ENCODE results near the gene ITLN1.

DNA sequence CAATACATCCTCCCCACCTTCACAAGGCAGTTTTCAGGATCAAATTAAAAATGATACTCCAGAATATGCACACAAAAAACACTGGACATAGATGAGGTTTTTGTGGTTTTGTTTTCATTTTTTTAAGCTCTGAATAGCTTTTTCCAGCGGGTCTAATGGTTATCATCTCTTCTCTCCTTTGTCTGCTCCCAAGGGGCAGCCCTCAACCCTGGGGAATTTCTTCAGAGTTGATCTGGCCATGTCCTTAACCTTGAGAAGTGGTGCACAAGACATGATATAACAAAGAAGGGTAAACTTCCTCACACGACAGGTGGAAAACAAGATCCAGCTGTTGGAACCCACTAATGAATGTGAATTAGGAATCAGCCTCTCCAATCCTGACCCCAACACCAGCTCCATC is 20.8 kb downstream of the ITLN1 start:
- TF ChIP-seq, protein P1, sequence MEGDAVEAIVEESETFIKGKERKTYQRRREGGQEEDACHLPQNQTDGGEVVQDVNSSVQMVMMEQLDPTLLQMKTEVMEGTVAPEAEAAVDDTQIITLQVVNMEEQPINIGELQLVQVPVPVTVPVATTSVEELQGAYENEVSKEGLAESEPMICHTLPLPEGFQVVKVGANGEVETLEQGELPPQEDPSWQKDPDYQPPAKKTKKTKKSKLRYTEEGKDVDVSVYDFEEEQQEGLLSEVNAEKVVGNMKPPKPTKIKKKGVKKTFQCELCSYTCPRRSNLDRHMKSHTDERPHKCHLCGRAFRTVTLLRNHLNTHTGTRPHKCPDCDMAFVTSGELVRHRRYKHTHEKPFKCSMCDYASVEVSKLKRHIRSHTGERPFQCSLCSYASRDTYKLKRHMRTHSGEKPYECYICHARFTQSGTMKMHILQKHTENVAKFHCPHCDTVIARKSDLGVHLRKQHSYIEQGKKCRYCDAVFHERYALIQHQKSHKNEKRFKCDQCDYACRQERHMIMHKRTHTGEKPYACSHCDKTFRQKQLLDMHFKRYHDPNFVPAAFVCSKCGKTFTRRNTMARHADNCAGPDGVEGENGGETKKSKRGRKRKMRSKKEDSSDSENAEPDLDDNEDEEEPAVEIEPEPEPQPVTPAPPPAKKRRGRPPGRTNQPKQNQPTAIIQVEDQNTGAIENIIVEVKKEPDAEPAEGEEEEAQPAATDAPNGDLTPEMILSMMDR (IDR thresholded peaks at IDR 0.05): no peak
- TF ChIP-seq EP300 (IDR thresholded peaks at IDR 0.05; ENCODE audit: low read depth): no peak
- TF ChIP-seq POLR2A (IDR thresholded peaks at IDR 0.05): no peak
- TF ChIP-seq POLR2AphosphoS5 (IDR thresholded peaks at IDR 0.05): no peak

All from transverse colon (tissue), 4 donors.